Fibroblast of lung (primary cell): ENCODE measurements around the gene PLK3.

ENCODE experiments used
- EZH2 ChIP-seq: IDR thresholded peaks from 2 replicates; pipeline ENCODE4 v1.5.1; 2012; ENCODE audit warnings: low read length, control low read depth, mild to moderate bottlenecking; ENCODE audit errors: missing control alignments
- TF ChIP-seq, protein P1 (sequence below), 2 donors: IDR thresholded peaks in 1 of 2; conservative IDR thresholded peaks in 1 of 2; 1 replicate in 1 of 2; 2 replicates in 1 of 2; pipeline ENCODE4 v1.5.1; 2011 to 2012; ENCODE audit warnings: low read length in 2 of 2, control low read depth in 1 of 2, inconsistent platforms in 1 of 2, low read depth in 1 of 2, mild to moderate bottlenecking in 1 of 2

DNA sequence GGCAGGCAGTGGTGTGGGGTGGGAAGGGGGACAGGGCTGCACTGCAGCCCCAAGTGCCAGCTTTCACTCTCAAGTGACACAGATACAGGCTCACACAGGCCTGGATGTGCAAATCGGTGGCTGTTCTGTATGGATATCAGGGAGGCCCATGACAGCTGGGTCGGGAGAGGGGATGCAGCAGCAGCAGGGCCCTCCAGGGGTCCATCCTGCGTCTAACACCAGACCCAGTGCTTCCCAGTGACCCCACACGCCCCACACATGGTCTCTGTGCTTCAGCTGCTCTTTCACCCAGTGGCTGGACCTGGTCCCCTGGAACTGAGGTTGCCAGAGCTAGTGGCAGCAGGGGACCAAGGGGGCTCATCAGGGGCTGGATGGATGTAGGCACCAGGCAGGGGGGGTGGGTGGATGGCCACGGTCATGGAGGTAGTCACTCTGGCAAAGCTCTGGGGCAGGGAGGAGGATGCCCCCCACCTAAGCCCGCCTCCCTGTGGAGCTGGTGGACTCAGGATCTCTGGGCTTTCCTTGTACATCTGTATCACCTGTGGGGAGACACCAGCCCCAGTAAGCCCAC, 22.0 kb downstream of the PLK3 start:
- TF ChIP-seq, protein P1, sequence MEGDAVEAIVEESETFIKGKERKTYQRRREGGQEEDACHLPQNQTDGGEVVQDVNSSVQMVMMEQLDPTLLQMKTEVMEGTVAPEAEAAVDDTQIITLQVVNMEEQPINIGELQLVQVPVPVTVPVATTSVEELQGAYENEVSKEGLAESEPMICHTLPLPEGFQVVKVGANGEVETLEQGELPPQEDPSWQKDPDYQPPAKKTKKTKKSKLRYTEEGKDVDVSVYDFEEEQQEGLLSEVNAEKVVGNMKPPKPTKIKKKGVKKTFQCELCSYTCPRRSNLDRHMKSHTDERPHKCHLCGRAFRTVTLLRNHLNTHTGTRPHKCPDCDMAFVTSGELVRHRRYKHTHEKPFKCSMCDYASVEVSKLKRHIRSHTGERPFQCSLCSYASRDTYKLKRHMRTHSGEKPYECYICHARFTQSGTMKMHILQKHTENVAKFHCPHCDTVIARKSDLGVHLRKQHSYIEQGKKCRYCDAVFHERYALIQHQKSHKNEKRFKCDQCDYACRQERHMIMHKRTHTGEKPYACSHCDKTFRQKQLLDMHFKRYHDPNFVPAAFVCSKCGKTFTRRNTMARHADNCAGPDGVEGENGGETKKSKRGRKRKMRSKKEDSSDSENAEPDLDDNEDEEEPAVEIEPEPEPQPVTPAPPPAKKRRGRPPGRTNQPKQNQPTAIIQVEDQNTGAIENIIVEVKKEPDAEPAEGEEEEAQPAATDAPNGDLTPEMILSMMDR (conservative IDR thresholded peaks at IDR 0.05 in 1 of 2, IDR thresholded peaks at IDR 0.05 in 1 of 2; ENCODE audit: low read depth in 1 of 2, low read length in 2 of 2), result no peak
- no peak for TF ChIP-seq EZH2
